RWPE2 (cell line): Measurements from ENCODE around the gene SPG11.
"Not testable (repeated sequence)": the region's sequence is repeated elsewhere in the genome, so short reads cannot be mapped to it uniquely, and the experiment has no call there.

Experiments used
- ATAC-seq: fragments of 200-7000 bp; cut with Tn5 transposase; 3 replicates; pipeline ENCODE4 v1.9.1; 2021; ENCODE audit warnings: low read depth
- DNase-seq: peaks from one replicate; pipeline ENCODE4 v3.0.0-alpha.2; 2020; ENCODE audit warnings: low spot score
- H3K27ac ChIP-seq: fragments of 450-650 bp; 2 replicates; pipeline ENCODE4 v1.5.1; 2017; ENCODE audit warnings: mild to moderate bottlenecking; ENCODE audit not compliant: poor library complexity, severe bottlenecking
- H3K27me3 ChIP-seq: fragments of 250-450 bp; sonication (Bioruptor Pico); 2 replicates; pipeline ENCODE4 v1.5.1; 2021; ENCODE audit warnings: mild to moderate bottlenecking, moderate library complexity; ENCODE audit not compliant: insufficient read depth, poor library complexity, severe bottlenecking
- H3K36me3 ChIP-seq: fragments of 250-450 bp; sonication (Bioruptor Pico); 2 replicates; pipeline ENCODE4 v1.5.1; 2020; ENCODE audit warnings: low read depth, mild to moderate bottlenecking, moderate library complexity
- H3K4me1 ChIP-seq: fragments of 250-450 bp; sonication (Bioruptor Pico); 2 replicates; pipeline ENCODE4 v1.5.1; 2021; ENCODE audit warnings: mild to moderate bottlenecking, moderate library complexity; ENCODE audit not compliant: insufficient read depth, poor library complexity, severe bottlenecking
- H3K4me3 ChIP-seq: fragments of 250-450 bp; sonication (Bioruptor Pico); 2 replicates; pipeline ENCODE4 v1.5.1; 2021; ENCODE audit warnings: mild to moderate bottlenecking, moderate library complexity; ENCODE audit not compliant: severe bottlenecking
- H3K9me3 ChIP-seq: fragments of 250-450 bp; sonication (Bioruptor Pico); 2 replicates; pipeline ENCODE4 v1.5.1; 2021; ENCODE audit warnings: mild to moderate bottlenecking, moderate library complexity; ENCODE audit not compliant: severe bottlenecking
- TF ChIP-seq, protein P1 (sequence below): fragments of 450-650 bp; IDR thresholded peaks from one replicate; pipeline ENCODE4 v1.5.1; 2017; ENCODE audit warnings: mild to moderate bottlenecking, moderate library complexity; ENCODE audit not compliant: poor library complexity, severe bottlenecking

Gene SPG11

GRCh38 chr15:44710236-44711095 lies 47.0 kb upstream of the SPG11 start:
- Histone ChIP-seq H3K27ac (peak overlapping the region; percentile 58), H3K4me1 (peaks cover 10% of the 10 kb centered on the region), H3K27me3 (no peaks in the 10 kb centered on the region), H3K9me3 (no peaks in the 10 kb centered on the region), H3K36me3 (peaks cover 20% of the 10 kb centered on the region), H3K4me3 (peak overlapping the region; percentile 89)
- DNase-seq, result no peak
- TF ChIP-seq, protein P1, sequence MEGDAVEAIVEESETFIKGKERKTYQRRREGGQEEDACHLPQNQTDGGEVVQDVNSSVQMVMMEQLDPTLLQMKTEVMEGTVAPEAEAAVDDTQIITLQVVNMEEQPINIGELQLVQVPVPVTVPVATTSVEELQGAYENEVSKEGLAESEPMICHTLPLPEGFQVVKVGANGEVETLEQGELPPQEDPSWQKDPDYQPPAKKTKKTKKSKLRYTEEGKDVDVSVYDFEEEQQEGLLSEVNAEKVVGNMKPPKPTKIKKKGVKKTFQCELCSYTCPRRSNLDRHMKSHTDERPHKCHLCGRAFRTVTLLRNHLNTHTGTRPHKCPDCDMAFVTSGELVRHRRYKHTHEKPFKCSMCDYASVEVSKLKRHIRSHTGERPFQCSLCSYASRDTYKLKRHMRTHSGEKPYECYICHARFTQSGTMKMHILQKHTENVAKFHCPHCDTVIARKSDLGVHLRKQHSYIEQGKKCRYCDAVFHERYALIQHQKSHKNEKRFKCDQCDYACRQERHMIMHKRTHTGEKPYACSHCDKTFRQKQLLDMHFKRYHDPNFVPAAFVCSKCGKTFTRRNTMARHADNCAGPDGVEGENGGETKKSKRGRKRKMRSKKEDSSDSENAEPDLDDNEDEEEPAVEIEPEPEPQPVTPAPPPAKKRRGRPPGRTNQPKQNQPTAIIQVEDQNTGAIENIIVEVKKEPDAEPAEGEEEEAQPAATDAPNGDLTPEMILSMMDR, result peak; percentile 86
- ATAC-seq, result no peak

DNA sequence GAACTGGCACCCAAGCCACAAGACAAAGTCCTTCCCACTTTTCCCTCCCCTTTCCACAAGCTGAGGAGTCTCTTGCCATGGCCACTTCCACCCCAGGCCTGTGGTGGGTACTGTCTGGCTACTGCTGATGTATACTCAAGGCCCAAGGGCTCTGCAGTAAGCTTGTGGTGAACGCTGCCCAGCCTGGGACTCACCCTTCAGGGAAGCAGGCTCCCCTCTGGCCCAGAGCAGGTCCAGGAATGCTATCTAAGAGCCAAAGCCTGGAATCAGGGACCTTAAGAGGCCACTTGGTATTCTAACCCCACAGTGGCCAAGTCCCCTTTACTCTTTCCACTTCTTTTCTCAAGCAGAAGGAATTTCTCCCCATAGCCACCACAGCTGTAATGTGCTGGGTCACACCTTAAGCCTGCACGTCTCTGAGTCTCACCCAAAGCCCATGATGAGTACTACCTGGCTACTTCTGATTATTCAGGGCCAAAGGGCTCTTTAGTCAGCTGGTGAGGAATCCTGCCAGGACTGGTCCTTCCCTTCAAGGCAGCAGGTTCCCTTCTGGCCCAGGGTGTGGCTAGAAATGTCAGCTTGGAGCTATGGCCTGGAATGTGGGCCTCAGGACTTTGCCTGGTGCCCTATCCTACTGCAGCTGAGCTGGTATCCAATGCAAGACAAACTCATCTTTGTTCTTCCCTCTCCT lies 43.6 kb upstream of the SPG11 start:
- no peak overlapping the region for H3K27ac ChIP-seq
- H3K4me3 ChIP-seq, result no peak overlapping the region
- H3K9me3 ChIP-seq, result no peaks in the 10 kb centered on the region
- no peaks in the 10 kb centered on the region; the same call in 1 of the 2 replicates for H3K36me3 ChIP-seq
- TF ChIP-seq, protein P1, result no peak
- H3K4me1 ChIP-seq, result peaks cover 5% of the 10 kb centered on the region
- no peak for DNase-seq
- peak; percentile 8; the same call in 1 of the 3 replicates for ATAC-seq
- no peaks in the 10 kb centered on the region for H3K27me3 ChIP-seq

DNA sequence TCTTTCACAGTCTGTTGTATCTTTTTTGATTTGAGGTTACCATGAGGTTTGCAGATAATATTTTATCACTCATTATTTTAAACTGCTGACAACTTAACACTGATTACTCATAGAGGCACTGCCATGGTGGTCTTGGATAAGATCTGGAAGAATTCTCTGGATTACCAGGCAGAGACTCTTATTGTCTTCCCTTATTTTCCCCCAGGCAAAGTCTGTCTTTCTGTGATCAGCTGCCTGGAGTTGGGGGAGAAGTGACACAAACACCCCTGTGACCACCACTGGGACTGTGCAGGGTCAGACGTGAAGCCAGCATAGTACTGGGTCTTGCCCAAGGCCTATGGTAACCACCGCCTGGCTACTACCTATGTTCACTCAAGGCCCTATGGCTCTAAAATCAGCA lies 42.9 kb upstream of the SPG11 start:
- H3K27ac ChIP-seq, result no peak overlapping the region
- H3K9me3 ChIP-seq, result no peaks in the 10 kb centered on the region
- no peak overlapping the region for H3K4me3 ChIP-seq
- no peaks in the 10 kb centered on the region for H3K36me3 ChIP-seq
- DNase-seq (no peak), ATAC-seq (no peak)
- H3K27me3 ChIP-seq, result no peaks in the 10 kb centered on the region
- TF ChIP-seq, protein P1, result no peak
- H3K4me1 ChIP-seq, result peaks cover 5% of the 10 kb centered on the region

DNA sequence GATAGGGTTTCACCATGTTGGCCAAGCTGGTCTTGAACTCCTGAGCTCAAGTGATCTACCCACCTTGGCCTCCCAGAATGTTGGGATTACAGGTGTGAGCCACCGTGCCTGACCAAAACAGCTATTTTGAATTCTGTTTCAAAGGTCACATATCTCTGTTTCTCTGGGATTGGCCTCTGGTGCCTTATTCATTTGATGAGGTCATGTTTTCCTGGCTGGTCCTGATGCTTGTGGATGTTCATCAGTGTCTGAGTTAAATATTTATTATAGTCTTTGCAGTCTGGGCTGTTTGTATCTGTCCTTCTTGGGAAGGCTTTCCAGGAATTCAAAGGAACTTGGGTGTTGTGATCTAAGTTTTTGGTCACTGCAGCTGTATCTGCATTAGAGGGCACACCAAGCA lies 42.5 kb upstream of the SPG11 start:
- ATAC-seq, result no peak

DNA sequence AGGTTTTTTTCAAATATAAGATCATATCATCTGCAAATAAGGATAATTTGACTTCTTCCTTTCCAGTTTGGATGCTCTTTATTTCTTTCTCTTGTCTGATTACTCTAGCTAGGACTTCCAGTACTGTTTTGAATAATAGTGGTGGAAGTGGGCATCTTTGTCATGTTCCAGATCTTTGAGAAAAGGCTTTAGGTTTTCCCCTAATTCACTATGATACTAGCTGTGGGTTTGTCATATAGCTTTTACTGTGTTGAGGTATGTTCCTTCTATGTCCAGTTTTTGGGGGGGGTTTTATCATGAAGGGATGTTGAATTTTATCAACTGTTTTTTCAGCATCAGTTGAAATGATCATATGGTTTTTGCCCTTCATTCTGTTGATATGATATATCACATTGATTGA lies 37.2 kb upstream of the SPG11 start:
- not testable (repeated sequence) for H3K36me3 ChIP-seq, ATAC-seq, H3K27me3 ChIP-seq, DNase-seq, H3K27ac ChIP-seq, H3K9me3 ChIP-seq, H3K4me1 ChIP-seq, H3K4me3 ChIP-seq

More for the DNA sequence above, 42.5 kb upstream of the SPG11 start:
- no peaks in the 10 kb centered on the region for H3K36me3 ChIP-seq
- peaks cover 5% of the 10 kb centered on the region for H3K4me1 ChIP-seq
- no peaks in the 10 kb centered on the region for H3K27me3 ChIP-seq
- no peak overlapping the region for H3K27ac ChIP-seq
- no peak overlapping the region for H3K4me3 ChIP-seq
- DNase-seq, result no peak
- TF ChIP-seq, protein P1, result no peak
- H3K9me3 ChIP-seq, result no peaks in the 10 kb centered on the region
